H1 (cell line): ENCODE results near the gene IL1R1. TPM values are rescaled to one million over a fixed set of nuclear protein-coding genes. Genes with fewer than 3 reads are reported as not detected.

Experiments
- CTCF ChIA-PET: fragments of 300-600 bp; sonication (Branson Sonifier 250); formaldehyde crosslinking; loops from one replicate; lab custom pipeline; 2021; ENCODE audit not compliant: partially characterized antibody; lab: Charles Lee
- POLR2A ChIA-PET: fragments of 300-600 bp; sonication (Branson Sonifier 250); formaldehyde crosslinking; loops from one replicate; lab custom pipeline; 2021; ENCODE audit warnings: inconsistent platforms; ENCODE audit not compliant: partially characterized antibody; lab: Charles Lee
- DNase-seq, 2 experiments: peaks; one replicate each; pipeline versions ENCODE4 v3.0.0 to v3.0.0-alpha.2; 2010 to 2022; ENCODE audit warnings: low spot score in 2 of 2, low read depth in 1 of 2, mixed read lengths in 1 of 2
- FAIRE-seq: peaks from 2 replicates; lab custom pipeline; 2011; peaks lifted over from hg19 to GRCh38; lab: Jason Lieb, UNC
- H2AFZ ChIP-seq: 2 replicates; pipeline ENCODE4 v1.8.1; 2012; ENCODE audit warnings: low read length, inconsistent platforms
- H2AK5ac ChIP-seq: 2 replicates; pipeline ENCODE4 v1.6.1; 2013; ENCODE audit warnings: low read depth, low read length
- H2BK120ac ChIP-seq: replicated peaks from 2 replicates; pipeline ENCODE3; 2013; ENCODE audit warnings: low read depth, low read length, inconsistent platforms
- H2BK12ac ChIP-seq: 2 replicates; pipeline ENCODE4 v1.6.1; 2013; ENCODE audit warnings: low read depth, low read length
- H2BK15ac ChIP-seq: 2 replicates; pipeline ENCODE4 v1.6.1; 2013; ENCODE audit warnings: low read length
- H2BK20ac ChIP-seq: 2 replicates; pipeline ENCODE4 v1.6.1; 2013; ENCODE audit warnings: low read length
- H2BK5ac ChIP-seq: 2 replicates; pipeline ENCODE4 v1.6.1; 2013; ENCODE audit warnings: low read depth, low read length
- H3K14ac ChIP-seq: 2 replicates; pipeline ENCODE4 v1.6.1; 2013; ENCODE audit warnings: inconsistent platforms; ENCODE audit not compliant: insufficient read length
- H3K18ac ChIP-seq: 2 replicates; pipeline ENCODE4 v1.6.1; 2013; ENCODE audit warnings: low read length; ENCODE audit errors: extremely low read depth
- H3K23ac ChIP-seq: 2 replicates; pipeline ENCODE4 v1.6.1; 2013; ENCODE audit warnings: inconsistent platforms; ENCODE audit not compliant: insufficient read length
- H3K23me2 ChIP-seq: 2 replicates; pipeline ENCODE4 v1.6.1; 2013; ENCODE audit warnings: low read depth, low read length
- H3K27ac ChIP-seq: 2 replicates; pipeline ENCODE4 v1.6.1; 2011; ENCODE audit warnings: low read depth, low read length, inconsistent platforms
- H3K27me3 ChIP-seq, 4 experiments: replicated peaks in 1 of 4; 1 replicate in 1 of 4; 2 replicates in 3 of 4; pipeline versions ENCODE4 v1.6.1 to v1.8.1; 2011 to 2013; ENCODE audit warnings: low read length in 3 of 4, mild to moderate bottlenecking in 3 of 4, inconsistent platforms in 2 of 4, mixed read lengths in 2 of 4, moderate library complexity in 1 of 4; ENCODE audit not compliant: control insufficient read depth in 3 of 4, insufficient read depth in 3 of 4; ENCODE audit errors: extremely low read depth in 1 of 4
- H3K36me3 ChIP-seq, 4 experiments: 2 replicates each; pipeline versions ENCODE4 v1.6.1 to v1.8.1; 2011 to 2013; ENCODE audit warnings: mild to moderate bottlenecking in 4 of 4, low read length in 3 of 4, moderate library complexity in 2 of 4, control low read depth in 1 of 4, inconsistent platforms in 1 of 4; ENCODE audit not compliant: insufficient read depth in 4 of 4, control insufficient read depth in 2 of 4
- H3K4ac ChIP-seq: replicated peaks from 2 replicates; pipeline ENCODE3; 2013; ENCODE audit warnings: low read length, low read depth, mixed read lengths, inconsistent platforms; ENCODE audit not compliant: insufficient read length
- H3K4me1 ChIP-seq, 4 experiments: replicated peaks in 1 of 4; 1 replicate in 1 of 4; 2 replicates in 3 of 4; pipeline versions ENCODE4 v1.6.1 to v1.8.1; 2011 to 2013; ENCODE audit warnings: low read length in 3 of 4, inconsistent platforms in 2 of 4, mixed read lengths in 1 of 4; ENCODE audit not compliant: insufficient read depth in 4 of 4, control insufficient read depth in 3 of 4
- H3K4me2 ChIP-seq, 2 experiments: 2 replicates each; pipeline versions ENCODE4 v1.6.1 to v1.8.1; 2011 to 2013; ENCODE audit warnings: low read depth in 2 of 2, low read length in 2 of 2, control low read depth in 1 of 2, inconsistent platforms in 1 of 2, mild to moderate bottlenecking in 1 of 2; ENCODE audit not compliant: insufficient read depth in 1 of 2
- H3K4me3 ChIP-seq, 4 experiments: fragments of 200-600, 300-600 bp in 1 of 4; sonication (generic), shearing (Covaris generic), sonication (Bioruptor Twin) in 1 of 4; 2 replicates each; pipeline versions ENCODE4 v1.5.1 to v1.8.1; 2011 to 2016; ENCODE audit warnings: low read length in 4 of 4, low read depth in 3 of 4, control low read depth in 2 of 4, inconsistent platforms in 2 of 4, mild to moderate bottlenecking in 2 of 4, mixed read lengths in 1 of 4, moderate library complexity in 1 of 4; ENCODE audit not compliant: insufficient read depth in 2 of 4; ENCODE audit errors: extremely low read depth in 1 of 4
- H3K56ac ChIP-seq: replicated peaks from 2 replicates; pipeline ENCODE3; 2013; ENCODE audit warnings: low read depth, mild to moderate bottlenecking, mixed read lengths, low read length, inconsistent platforms; ENCODE audit not compliant: insufficient read length
- H3K79me1 ChIP-seq: 2 replicates; pipeline ENCODE4 v1.6.1; 2013; ENCODE audit warnings: low read depth, low read length, control low read depth
- H3K79me2 ChIP-seq, 2 experiments: 2 replicates each; pipeline versions ENCODE4 v1.6.1 to v1.8.1; 2012 to 2013; ENCODE audit warnings: low read length in 2 of 2, mild to moderate bottlenecking in 2 of 2, inconsistent platforms in 1 of 2; ENCODE audit not compliant: insufficient read depth in 2 of 2, control insufficient read depth in 1 of 2
- H3K9ac ChIP-seq, 4 experiments: replicated peaks in 1 of 4; 1 replicate in 1 of 4; 2 replicates in 3 of 4; pipeline versions ENCODE4 v1.6.1 to v1.8.1; 2011 to 2013; ENCODE audit warnings: low read depth in 3 of 4, low read length in 3 of 4, control low read depth in 2 of 4, mild to moderate bottlenecking in 2 of 4, moderate library complexity in 2 of 4, inconsistent platforms in 1 of 4; ENCODE audit errors: extremely low read depth in 1 of 4
- H3K9me3 ChIP-seq, 2 experiments: 2 replicates each; pipeline versions ENCODE4 v1.6.1 to v1.8.1; 2012 to 2013; ENCODE audit warnings: mild to moderate bottlenecking in 2 of 2, moderate library complexity in 2 of 2, control low read depth in 1 of 2, inconsistent platforms in 1 of 2, low read depth in 1 of 2, low read length in 1 of 2, mixed read lengths in 1 of 2; ENCODE audit not compliant: insufficient read depth in 2 of 2
- H4K20me1 ChIP-seq, 2 experiments: replicated peaks in 1 of 2; 2 replicates each; pipeline versions ENCODE3 to v1.8.1; 2011 to 2013; ENCODE audit warnings: inconsistent platforms in 2 of 2, low read length in 2 of 2, mild to moderate bottlenecking in 1 of 2; ENCODE audit not compliant: insufficient read depth in 2 of 2, control insufficient read depth in 1 of 2
- H4K5ac ChIP-seq: 2 replicates; pipeline ENCODE4 v1.6.1; 2013; ENCODE audit warnings: low read length, low read depth, mixed read lengths, inconsistent platforms; ENCODE audit not compliant: insufficient read length
- H4K8ac ChIP-seq: 2 replicates; pipeline ENCODE4 v1.8.0; 2013; ENCODE audit warnings: mild to moderate bottlenecking, moderate library complexity, low read length, inconsistent platforms; ENCODE audit not compliant: insufficient read depth; ENCODE audit errors: extremely low read depth
- H4K91ac ChIP-seq: replicated peaks from 2 replicates; pipeline ENCODE3; 2013; ENCODE audit warnings: low read length, mixed read lengths, inconsistent platforms; ENCODE audit not compliant: insufficient read length
- BACH1 ChIP-seq: IDR thresholded peaks from 2 replicates; pipeline ENCODE4 v1.6.1; 2012; ENCODE audit warnings: low read length, improper control_type of control experiment
- BCL11A ChIP-seq, 2 experiments: IDR thresholded peaks; one replicate each; pipeline ENCODE4 v1.6.1; 2011; ENCODE audit warnings: low read depth in 2 of 2, low read length in 2 of 2, mild to moderate bottlenecking in 2 of 2
- CTCF ChIP-seq, 3 experiments: IDR thresholded peaks; 1 replicate in 2 of 3; 2 replicates in 1 of 3; pipeline versions ENCODE4 v1.5.1 to v1.6.1; 2011; ENCODE audit warnings: low read length in 3 of 3, mild to moderate bottlenecking in 3 of 3, inconsistent platforms in 2 of 3, low read depth in 1 of 3, moderate library complexity in 1 of 3; ENCODE audit not compliant: insufficient read depth in 1 of 3; ENCODE audit errors: control extremely low read depth in 1 of 3
- GABPA ChIP-seq: IDR thresholded peaks from 2 replicates; pipeline ENCODE4 v1.6.1; 2011; ENCODE audit warnings: mild to moderate bottlenecking, low read length, moderate library complexity, borderline replicate concordance; ENCODE audit not compliant: insufficient read depth
- HDAC6 ChIP-seq: IDR thresholded peaks from one replicate; pipeline ENCODE4 v1.7.1; 2012; ENCODE audit warnings: low read depth, mild to moderate bottlenecking, inconsistent platforms, low read length, moderate library complexity
- MAFK ChIP-seq: IDR thresholded peaks from 2 replicates; pipeline ENCODE4 v1.6.1; 2012; ENCODE audit warnings: low read depth, mild to moderate bottlenecking, improper control_type of control experiment, low read length
- NRF1 ChIP-seq: IDR thresholded peaks from 2 replicates; pipeline ENCODE4 v1.6.1; 2011; ENCODE audit warnings: mild to moderate bottlenecking, low read depth, low read length, improper control_type of control experiment
- POU5F1 ChIP-seq: IDR thresholded peaks from 2 replicates; pipeline ENCODE4 v1.6.1; 2011; ENCODE audit warnings: low read depth, mild to moderate bottlenecking, low read length, moderate library complexity
- RFX5 ChIP-seq: IDR thresholded peaks from 2 replicates; pipeline ENCODE4 v1.6.1; 2011; ENCODE audit warnings: low read depth, low read length, improper control_type of control experiment, borderline replicate concordance
- SIX5 ChIP-seq: IDR thresholded peaks from 2 replicates; pipeline ENCODE4 v1.6.1; 2011; ENCODE audit warnings: mild to moderate bottlenecking, low read depth, low read length
- SP2 ChIP-seq: IDR thresholded peaks from 2 replicates; pipeline ENCODE4 v1.6.1; 2012; ENCODE audit warnings: mild to moderate bottlenecking, low read length, inconsistent platforms
- TBP ChIP-seq: IDR thresholded peaks from 2 replicates; pipeline ENCODE4 v1.6.1; 2011; ENCODE audit warnings: low read depth, low read length, improper control_type of control experiment
- YY1 ChIP-seq: IDR thresholded peaks from 2 replicates; pipeline ENCODE4 v1.6.1; 2011; ENCODE audit warnings: low read depth, mild to moderate bottlenecking, low read length
- WGBS, 2 experiments: shearing (Covaris generic) in 1 of 2; methylation state at CpG; one replicate each; pipeline versions ENCODE4 v1.1.6 to v1.1.7; 2013 to 2015; ENCODE audit warnings: low lambda C conversion rate in 2 of 2, mixed read lengths in 2 of 2, inconsistent platforms in 1 of 2, low coverage in 1 of 2, missing lambda C conversion rate in 1 of 2; ENCODE audit not compliant: insufficient replicate concordance in 2 of 2, insufficient coverage in 1 of 2, insufficient read length in 1 of 2; ENCODE audit errors: extremely low coverage in 1 of 2, missing lambda C conversion rate in 1 of 2; 5-methylcytosine and 5-hydroxymethylcytosine counted together
- polyA plus RNA-seq, 7 experiments: library from polyadenylated mRNA; depleted of rRNA in 3 of 7; stranded (reverse) in 5 of 7; unstranded in 2 of 7; fragments of >200 nt in 5 of 7; fragments of 200-250 nt in 2 of 7; gene quantifications; 1 replicate in 5 of 7; 2 replicates in 1 of 7; 4 replicates in 1 of 7; pipeline versions ENCODE4 v1.2.1 to v1.2.3, GENCODE V29; 2011 to 2013; ENCODE audit warnings: missing spikeins in 2 of 7, mixed read lengths in 2 of 7
- total RNA-seq: library from RNA; stranded (reverse); fragmentation: NEBNext Ultra II Directional; extraction: Animal tissue kit (Norgen Biotek cat#: 25700); gene quantifications from 2 replicates; pipeline ENCODE4 v1.2.1, GENCODE V29; 2021

IL1R1 gene
- total and polyA plus RNA-seq, 2 of the 8 experiments (the other 6 are each of a cell fraction or from before 2014, with no cell fraction given) = 0.34 to 0.47 TPM

DNA sequence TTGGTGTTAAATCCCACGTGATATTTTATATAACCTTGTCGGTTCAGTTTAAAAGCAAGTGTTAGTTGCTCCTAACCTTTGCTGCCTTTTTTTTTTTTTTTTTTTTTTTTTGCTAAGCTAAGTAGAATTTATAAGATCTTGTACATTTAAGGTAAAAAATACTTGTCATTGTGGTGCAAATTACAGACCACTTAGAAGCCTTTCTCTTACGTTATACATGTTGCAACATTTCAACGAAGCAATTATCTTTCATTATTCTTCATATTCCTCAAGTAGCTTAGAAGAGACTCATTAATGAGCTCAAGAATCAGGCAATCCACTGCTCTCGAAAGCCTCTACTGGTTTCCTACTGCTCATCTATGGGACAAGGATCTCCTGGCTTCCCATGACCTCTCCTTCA, 29.4 kb downstream of the IL1R1 start:
- ChIA-PET CTCF (interaction anchor here (0.8 kb wide), 1 partner anchor 152 kb away, joined by 4 read pairs; no protein-coding TSS in a partner anchor), POLR2A (no interaction called here)
- no peak overlapping the region for H4K91ac ChIP-seq
- no peak overlapping the region for H2AFZ ChIP-seq
- H3K14ac ChIP-seq = no peak overlapping the region
- H3K23ac ChIP-seq = no peak overlapping the region
- H3K9ac ChIP-seq = no peak overlapping the region
- FAIRE-seq (no peak), DNase-seq (no peak)
- no peaks in the 10 kb centered on the region for H3K36me3 ChIP-seq
- no peak overlapping the region; a peak in 1 of 4 replicates for H3K4me2 ChIP-seq
- no peaks in the 10 kb centered on the region for H3K9me3 ChIP-seq
- H2BK15ac ChIP-seq = no peak overlapping the region
- no peaks in the 10 kb centered on the region for H3K27me3 ChIP-seq
- no peak overlapping the region for H2BK12ac ChIP-seq
- no peak overlapping the region for H4K8ac ChIP-seq
- no peak overlapping the region for H2BK120ac ChIP-seq
- no peak overlapping the region for H2BK5ac ChIP-seq
- H3K79me1 ChIP-seq = no peaks in the 10 kb centered on the region
- H3K27ac ChIP-seq = no peak overlapping the region; the same call in 1 of the 2 replicates
- no peak overlapping the region for H3K4ac ChIP-seq
- H3K56ac ChIP-seq = no peak overlapping the region
- no peak overlapping the region for H2AK5ac ChIP-seq
- no peaks in the 10 kb centered on the region for H4K20me1 ChIP-seq
- H3K79me2 ChIP-seq = no peaks in the 10 kb centered on the region
- H4K5ac ChIP-seq = no peak overlapping the region
- H2BK20ac ChIP-seq = no peak overlapping the region
- WGBS, 2 experiments = 86% methylated on average over 5 of the region's 5 CpGs; no CpG with 5 or more reads in 1 of the 2 experiments
- H3K18ac ChIP-seq = no peak overlapping the region
- 0 out of 7 replicates have a peak, but pooled peaks cover 0 to 2% (median 0%) of the 10 kb centered on the region in 4 experiments for H3K4me1 ChIP-seq
- H3K4me3 ChIP-seq = no peak overlapping the region
- H3K23me2 ChIP-seq = no peaks in the 10 kb centered on the region
- no peak for TF ChIP-seq BCL11A (IDR thresholded peaks at IDR 0.05; ENCODE audit: low read depth in 2 of 2, low read length in 2 of 2)
- no peak for TF ChIP-seq BACH1
- TF ChIP-seq SIX5 = no peak
- no peak for TF ChIP-seq MAFK
- no peak for TF ChIP-seq YY1
- TF ChIP-seq HDAC6 = no peak
- TF ChIP-seq CTCF (IDR thresholded peaks at IDR 0.05; ENCODE audit: control extremely low read depth in 1 of 3, insufficient read depth in 1 of 3, low read depth in 1 of 3, low read length in 3 of 3) = no peak
- TF ChIP-seq RFX5 = no peak
- no peak for TF ChIP-seq SP2
- TF ChIP-seq TBP = no peak
- no peak for TF ChIP-seq POU5F1
- TF ChIP-seq GABPA = no peak
- no peak for TF ChIP-seq NRF1
